SK-N-SH (cell line): ENCODE measurements around the gene CYTH3. TPM values are rescaled to one million over a fixed set of nuclear protein-coding genes. Genes with fewer than 3 reads are reported as not detected.
"Not testable (repeated sequence)": the region's sequence is repeated elsewhere in the genome, so short reads cannot be mapped to it uniquely, and the experiment has no call there.

Experiments
- CTCF ChIA-PET: fragments of 300-600, 350-600 bp; formaldehyde crosslinking; extraction: SDS; loops from one replicate; lab custom pipeline; 2021; lab: Yijun Ruan, JAX
- POLR2A ChIA-PET: fragments of 350-600 bp; sonication (Branson Sonifier 250); formaldehyde crosslinking; extraction: SDS; loops from one replicate; lab custom pipeline; 2020; ENCODE audit warnings: antibody characterized with exemption, inconsistent platforms; lab: Yijun Ruan, JAX
- DNase-seq: peaks from one replicate; pipeline ENCODE4 v3.0.0; 2012
- H2AFZ ChIP-seq: fragments of 200-600 bp; sonication (generic); 2 replicates; pipeline ENCODE4 v1.8.1; 2016; ENCODE audit warnings: antibody characterized with exemption, mild to moderate bottlenecking, low read depth
- H3F3A ChIP-seq: fragments of 200-600 bp; sonication (generic); replicated peaks from 2 replicates; pipeline ENCODE3; 2016; ENCODE audit warnings: antibody characterized with exemption, mild to moderate bottlenecking; ENCODE audit not compliant: insufficient read depth
- H3K27ac ChIP-seq, 2 experiments: fragments of 200-500 bp in 1 of 2; fragments of 200-600 bp in 1 of 2; sonication (Bioruptor generic) in 1 of 2; sonication (generic), shearing (Covaris generic) in 1 of 2; 2 replicates each; pipeline versions ENCODE4 v1.5.1 to v1.6.1; 2014 to 2016; ENCODE audit warnings: low read depth in 2 of 2, inconsistent platforms in 1 of 2, low read length in 1 of 2, mild to moderate bottlenecking in 1 of 2, mixed read lengths in 1 of 2
- H3K27me3 ChIP-seq: fragments of 200-600 bp; sonication (generic), shearing (Covaris generic); 2 replicates; pipeline ENCODE4 v1.6.1; 2016; ENCODE audit warnings: mixed run types; ENCODE audit not compliant: insufficient read depth
- H3K36me3 ChIP-seq, 2 experiments: fragments of 200-500 bp in 1 of 2; fragments of 200-600 bp in 1 of 2; sonication (Bioruptor generic) in 1 of 2; sonication (generic) in 1 of 2; replicated peaks in 1 of 2; 2 replicates each; pipeline versions ENCODE3 to v1.5.1; 2014 to 2016; ENCODE audit warnings: low read length in 1 of 2, mild to moderate bottlenecking in 1 of 2; ENCODE audit not compliant: insufficient read depth in 2 of 2, control insufficient read depth in 1 of 2
- H3K4me1 ChIP-seq, 2 experiments: fragments of 200-500 bp in 1 of 2; fragments of 200-600 bp in 1 of 2; sonication (Bioruptor generic) in 1 of 2; sonication (generic), shearing (Covaris generic) in 1 of 2; 2 replicates each; pipeline versions ENCODE4 v1.5.1 to v1.6.1; 2014 to 2016; ENCODE audit warnings: low read depth in 1 of 2, low read length in 1 of 2, mixed run types in 1 of 2; ENCODE audit not compliant: insufficient read depth in 2 of 2, control insufficient read depth in 1 of 2
- H3K4me2 ChIP-seq: fragments of 200-600 bp; sonication (generic), shearing (Covaris generic); 2 replicates; pipeline ENCODE4 v1.6.1; 2017; ENCODE audit warnings: mixed run types
- H3K4me3 ChIP-seq, 2 experiments: fragments of 200-500 bp in 1 of 2; fragments of 200-600 bp in 1 of 2; sonication (Bioruptor generic) in 1 of 2; sonication (generic), shearing (Covaris generic) in 1 of 2; 2 replicates each; pipeline versions ENCODE4 v1.5.1 to v1.8.1; 2014 to 2016; ENCODE audit warnings: low read depth in 2 of 2, inconsistent platforms in 1 of 2, low read length in 1 of 2, mild to moderate bottlenecking in 1 of 2, mixed read lengths in 1 of 2, moderate library complexity in 1 of 2
- H3K79me2 ChIP-seq: fragments of 200-600 bp; sonication (generic); 2 replicates; pipeline ENCODE4 v1.8.1; 2017; ENCODE audit warnings: mild to moderate bottlenecking; ENCODE audit not compliant: insufficient read depth
- H3K9ac ChIP-seq: fragments of 200-600 bp; sonication (generic); 2 replicates; pipeline ENCODE4 v1.6.1; 2017; ENCODE audit warnings: mixed run types
- H3K9me2 ChIP-seq: fragments of 200-600 bp; sonication (generic); 2 replicates; pipeline ENCODE4 v1.6.1; 2017; ENCODE audit warnings: mixed run types
- H3K9me3 ChIP-seq: fragments of 200-600 bp; sonication (generic); 2 replicates; pipeline ENCODE4 v1.6.1; 2017; ENCODE audit warnings: mixed run types, mild to moderate bottlenecking, moderate library complexity
- H4K20me1 ChIP-seq: fragments of 200-600 bp; sonication (generic); 2 replicates; pipeline ENCODE4 v1.6.1; 2017; ENCODE audit warnings: mild to moderate bottlenecking, mixed run types; ENCODE audit not compliant: insufficient read depth
- CHD2 ChIP-seq: fragments of 150-350 bp; IDR thresholded peaks from 2 replicates; pipeline ENCODE4 v1.6.1; 2018; ENCODE audit warnings: low read length; ENCODE audit not compliant: partially characterized antibody
- EP300 ChIP-seq, 2 experiments: IDR thresholded peaks; 2 replicates each; pipeline versions ENCODE4 v1.4.0 to v1.6.1; 2012; ENCODE audit warnings: borderline replicate concordance in 1 of 2, low read depth in 1 of 2, low read length in 1 of 2
- EZH2phosphoT487 ChIP-seq: fragments of 200-600 bp; sonication (generic); IDR thresholded peaks from 2 replicates; pipeline ENCODE4 v1.6.1; 2017; ENCODE audit warnings: low read depth, mixed run types, mild to moderate bottlenecking, antibody characterized with exemption, moderate library complexity, borderline replicate concordance
- GABPA ChIP-seq: IDR thresholded peaks from 2 replicates; pipeline ENCODE4 v1.4.0; 2012; ENCODE audit warnings: low read depth, mild to moderate bottlenecking
- IRF3 ChIP-seq: fragments of 150-350 bp; IDR thresholded peaks from 2 replicates; pipeline ENCODE4 v1.6.1; 2016; ENCODE audit warnings: mild to moderate bottlenecking, low read depth, low read length
- JUND ChIP-seq: IDR thresholded peaks from 2 replicates; pipeline ENCODE4 v1.4.0; 2012
- MEF2A ChIP-seq: IDR thresholded peaks from 2 replicates; pipeline ENCODE4 v1.4.0; 2012; ENCODE audit warnings: low read depth, borderline replicate concordance
- RAD21 ChIP-seq: IDR thresholded peaks from 2 replicates; pipeline ENCODE4 v1.6.1; 2012; ENCODE audit warnings: mild to moderate bottlenecking, low read length
- REST ChIP-seq: IDR thresholded peaks from 2 replicates; pipeline ENCODE4 v1.6.1; 2012; ENCODE audit warnings: mild to moderate bottlenecking, low read depth, low read length, moderate library complexity
- RFX5 ChIP-seq: IDR thresholded peaks from 2 replicates; pipeline ENCODE4 v1.6.1; 2012; ENCODE audit warnings: mild to moderate bottlenecking, improper control_type of control experiment, low read length
- RXRA ChIP-seq: IDR thresholded peaks from 2 replicates; pipeline ENCODE4 v1.4.0; 2012; ENCODE audit warnings: low read depth, mild to moderate bottlenecking, borderline replicate concordance
- SIN3A ChIP-seq: IDR thresholded peaks from 2 replicates; pipeline ENCODE4 v1.6.1; 2012; ENCODE audit warnings: low read depth, mild to moderate bottlenecking, low read length, moderate library complexity, borderline replicate concordance
- TCF12 ChIP-seq: IDR thresholded peaks from 2 replicates; pipeline ENCODE4 v1.4.0; 2012
- TEAD4 ChIP-seq: IDR thresholded peaks from 2 replicates; pipeline ENCODE4 v1.4.0; 2012; ENCODE audit warnings: mild to moderate bottlenecking, borderline replicate concordance; ENCODE audit not compliant: insufficient read depth
- WGBS: methylation state at CpG from one replicate; pipeline ENCODE4 v1.1.6; 2017; ENCODE audit warnings: low lambda C conversion rate; 5-methylcytosine and 5-hydroxymethylcytosine counted together
- polyA plus RNA-seq, 3 experiments: library from polyadenylated mRNA; depleted of rRNA; stranded (reverse); fragments of >200 nt; gene quantifications; 2 replicates each; pipeline ENCODE4 v1.2.3, GENCODE V29; 2012
- TF ChIP-seq, protein P1 (sequence below): IDR thresholded peaks from 2 replicates; pipeline ENCODE4 v1.4.0; 2012; ENCODE audit warnings: low read depth, borderline replicate concordance
- TF ChIP-seq, protein P2 (sequence below): IDR thresholded peaks from 2 replicates; pipeline ENCODE4 v1.4.0; 2012; ENCODE audit warnings: low read depth, borderline replicate concordance

The CYTH3 gene
- polyA plus RNA-seq, 1 of the 3 experiments (the other 2 are of a cell fraction), result 55.1 TPM

- no peaks in the 10 kb centered on the region for H3K36me3 ChIP-seq
- H3K27ac ChIP-seq, result no peak overlapping the region
- no peaks in the 10 kb centered on the region for H3K4me1 ChIP-seq
- no peaks in the 10 kb centered on the region for H3F3A ChIP-seq
- H3K79me2 ChIP-seq, result no peaks in the 10 kb centered on the region
- no peaks in the 10 kb centered on the region for H3K9me3 ChIP-seq
- H3K27me3 ChIP-seq, result no peaks in the 10 kb centered on the region
- H3K9me2 ChIP-seq, result no peaks in the 10 kb centered on the region
- no peak overlapping the region for H2AFZ ChIP-seq
- WGBS, result 90% methylated on average over 3 of the region's 3 CpGs
- no peaks in the 10 kb centered on the region for H4K20me1 ChIP-seq
- no peak for TF ChIP-seq IRF3
- no peak for TF ChIP-seq REST
- no peak for TF ChIP-seq SIN3A
- no peak for TF ChIP-seq GABPA
- no peak for TF ChIP-seq RXRA
- no peak for TF ChIP-seq CHD2
- TF ChIP-seq RFX5, result no peak
- TF ChIP-seq MEF2A, result no peak
- no peak for TF ChIP-seq EP300 (IDR thresholded peaks at IDR 0.05; ENCODE audit: borderline replicate concordance in 1 of 2, low read depth in 1 of 2, low read length in 1 of 2)
- no peak for TF ChIP-seq TEAD4
- TF ChIP-seq RAD21, result no peak
- TF ChIP-seq, protein P1, sequence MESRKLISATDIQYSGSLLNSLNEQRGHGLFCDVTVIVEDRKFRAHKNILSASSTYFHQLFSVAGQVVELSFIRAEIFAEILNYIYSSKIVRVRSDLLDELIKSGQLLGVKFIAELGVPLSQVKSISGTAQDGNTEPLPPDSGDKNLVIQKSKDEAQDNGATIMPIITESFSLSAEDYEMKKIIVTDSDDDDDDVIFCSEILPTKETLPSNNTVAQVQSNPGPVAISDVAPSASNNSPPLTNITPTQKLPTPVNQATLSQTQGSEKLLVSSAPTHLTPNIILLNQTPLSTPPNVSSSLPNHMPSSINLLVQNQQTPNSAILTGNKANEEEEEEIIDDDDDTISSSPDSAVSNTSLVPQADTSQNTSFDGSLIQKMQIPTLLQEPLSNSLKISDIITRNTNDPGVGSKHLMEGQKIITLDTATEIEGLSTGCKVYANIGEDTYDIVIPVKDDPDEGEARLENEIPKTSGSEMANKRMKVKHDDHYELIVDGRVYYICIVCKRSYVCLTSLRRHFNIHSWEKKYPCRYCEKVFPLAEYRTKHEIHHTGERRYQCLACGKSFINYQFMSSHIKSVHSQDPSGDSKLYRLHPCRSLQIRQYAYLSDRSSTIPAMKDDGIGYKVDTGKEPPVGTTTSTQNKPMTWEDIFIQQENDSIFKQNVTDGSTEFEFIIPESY, result no peak
- no peak for TF ChIP-seq EZH2phosphoT487
- no peak for TF ChIP-seq TCF12
- TF ChIP-seq, protein P2, sequence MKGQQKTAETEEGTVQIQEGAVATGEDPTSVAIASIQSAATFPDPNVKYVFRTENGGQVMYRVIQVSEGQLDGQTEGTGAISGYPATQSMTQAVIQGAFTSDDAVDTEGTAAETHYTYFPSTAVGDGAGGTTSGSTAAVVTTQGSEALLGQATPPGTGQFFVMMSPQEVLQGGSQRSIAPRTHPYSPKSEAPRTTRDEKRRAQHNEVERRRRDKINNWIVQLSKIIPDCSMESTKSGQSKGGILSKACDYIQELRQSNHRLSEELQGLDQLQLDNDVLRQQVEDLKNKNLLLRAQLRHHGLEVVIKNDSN, result no peak
- no peak for TF ChIP-seq JUND
- TF ChIP-seq, all 33 proteins: peak for 0
- H3K9ac ChIP-seq, result no peak overlapping the region
- CTCF ChIA-PET, result interaction anchor here (3.0 kb wide), 1 partner anchor 31 kb away, joined by 7 read pairs; no protein-coding TSS in a partner anchor
- no peak for DNase-seq
- no peak overlapping the region for H3K4me2 ChIP-seq
- H3K4me3 ChIP-seq, result no peak overlapping the region
- POLR2A ChIA-PET, result no interaction called here
Observed at GRCh38 chr7:6293202-6293601, 20.8 kb upstream of the CYTH3 start.

DNA sequence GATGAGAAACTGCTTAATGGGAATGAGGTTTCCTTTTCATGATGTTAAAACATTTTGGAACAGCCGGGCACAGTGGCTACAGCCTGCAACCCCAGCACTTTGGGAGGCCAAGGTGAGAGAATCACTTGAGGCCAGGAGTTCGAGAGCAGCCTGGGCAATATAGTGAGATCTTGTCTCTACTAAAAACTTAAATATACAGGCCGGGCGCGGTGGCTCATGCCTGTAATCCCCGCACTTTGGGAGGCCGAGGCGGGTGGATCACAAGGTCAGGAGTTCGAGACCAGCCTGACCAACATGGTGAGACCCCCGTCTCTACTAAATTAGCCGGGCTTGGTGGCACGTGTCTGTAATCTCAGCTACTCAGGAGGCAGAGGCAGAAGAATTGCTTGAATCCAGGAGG is 19.5 kb upstream of the CYTH3 start:
- H3K9ac ChIP-seq, result not testable (repeated sequence)

More for the DNA sequence above, 19.5 kb upstream of the CYTH3 start:
- H3K4me1 ChIP-seq, H3K9me2 ChIP-seq, H2AFZ ChIP-seq, H3F3A ChIP-seq, H3K27ac ChIP-seq, H3K9me3 ChIP-seq, H4K20me1 ChIP-seq, H3K79me2 ChIP-seq, CTCF ChIA-PET, H3K4me2 ChIP-seq, DNase-seq, H3K4me3 ChIP-seq, POLR2A ChIA-PET, H3K36me3 ChIP-seq, H3K27me3 ChIP-seq: not testable (repeated sequence)
- WGBS, result 92% methylated on average over 12 of the region's 12 CpGs
